CD4-positive, alpha-beta T cell treated with Interleukin-15 for 1 hour (primary cell): ENCODE measurements around the gene BRD7.
"Not testable (repeated sequence)": the region's sequence is repeated elsewhere in the genome, so short reads cannot be mapped to it uniquely, and the experiment has no call there.

Experiments used
- DNase-seq: peaks from one replicate; pipeline ENCODE4 v3.0.0-alpha.2; 2020

The BRD7 gene

DNA sequence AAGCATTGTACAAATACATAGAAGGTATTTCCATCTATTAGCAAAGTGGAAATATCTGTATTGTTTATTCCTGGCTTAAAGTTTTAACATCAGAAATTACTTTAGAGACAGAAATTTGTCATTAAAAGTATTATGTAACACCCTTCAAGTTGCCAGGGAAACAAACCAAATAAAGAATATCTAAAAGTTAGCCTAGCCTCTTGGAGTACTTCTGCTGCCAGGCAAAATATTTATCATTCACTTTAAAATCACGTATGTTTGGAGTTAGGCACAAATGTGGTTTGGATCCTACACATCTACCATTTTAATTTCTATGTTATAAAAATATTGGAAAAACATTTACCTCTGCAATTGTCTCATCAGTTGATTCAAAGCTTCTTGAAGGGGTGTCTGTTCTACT lies 14.7 kb downstream of the BRD7 start:
- DNase-seq: no peak

DNA sequence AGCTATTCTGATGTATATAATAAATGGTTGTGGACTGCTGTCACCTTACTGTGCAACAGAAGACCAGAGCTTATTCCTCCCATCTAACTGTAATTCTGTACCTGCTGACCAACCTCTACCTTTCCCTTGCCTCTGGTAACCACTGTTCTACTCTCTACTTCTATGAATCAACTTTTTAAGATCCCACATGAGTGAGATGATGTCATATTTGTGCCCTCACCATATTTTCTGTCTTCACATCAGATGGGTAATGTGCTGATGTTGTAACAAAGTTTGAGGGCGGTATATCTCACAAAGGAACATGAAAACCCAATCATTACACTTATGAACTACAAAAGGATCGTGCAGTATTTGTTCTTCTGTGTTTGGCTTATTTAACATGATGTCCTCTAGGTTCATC lies 16.8 kb downstream of the BRD7 start:
- DNase-seq: no peak

DNA sequence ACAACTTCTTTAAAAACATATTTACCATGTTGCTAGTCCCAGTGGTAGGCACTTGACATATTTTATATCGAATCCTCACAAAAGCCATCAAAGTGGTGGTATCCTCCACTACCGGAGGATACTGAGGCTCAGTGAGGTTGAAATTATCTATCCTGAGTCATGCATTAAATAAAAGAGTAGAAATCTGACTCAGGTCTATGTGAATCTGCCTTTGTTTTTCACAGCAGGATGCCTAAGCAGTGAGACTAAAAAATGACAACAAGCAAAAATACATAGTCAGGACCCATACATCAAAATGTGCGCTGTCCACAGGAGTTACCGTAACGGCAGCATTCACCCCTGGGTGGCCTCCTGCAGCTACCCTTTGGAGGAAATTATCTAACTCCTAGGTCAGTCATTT lies 17.7 kb downstream of the BRD7 start:
- DNase-seq: no peak

DNA sequence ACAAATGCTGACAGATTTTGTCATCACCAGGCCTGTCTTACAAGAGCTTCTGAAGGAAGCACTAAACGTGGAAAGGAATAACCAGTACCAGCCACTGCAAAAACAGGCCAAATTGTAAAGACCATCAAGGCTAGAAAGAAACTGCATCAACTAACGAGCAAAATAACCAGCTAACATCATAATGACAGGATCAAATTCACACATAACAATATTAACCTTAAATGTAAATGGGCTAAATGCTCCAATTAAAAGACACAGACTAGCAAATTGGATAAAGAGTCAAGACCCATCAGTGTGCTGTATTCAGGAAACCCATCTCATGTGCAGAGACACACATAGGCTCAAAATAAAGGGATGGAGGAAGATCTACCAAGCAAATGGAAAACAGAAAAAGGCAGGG lies 23.6 kb downstream of the BRD7 start:
- DNase-seq: not testable (repeated sequence)

DNA sequence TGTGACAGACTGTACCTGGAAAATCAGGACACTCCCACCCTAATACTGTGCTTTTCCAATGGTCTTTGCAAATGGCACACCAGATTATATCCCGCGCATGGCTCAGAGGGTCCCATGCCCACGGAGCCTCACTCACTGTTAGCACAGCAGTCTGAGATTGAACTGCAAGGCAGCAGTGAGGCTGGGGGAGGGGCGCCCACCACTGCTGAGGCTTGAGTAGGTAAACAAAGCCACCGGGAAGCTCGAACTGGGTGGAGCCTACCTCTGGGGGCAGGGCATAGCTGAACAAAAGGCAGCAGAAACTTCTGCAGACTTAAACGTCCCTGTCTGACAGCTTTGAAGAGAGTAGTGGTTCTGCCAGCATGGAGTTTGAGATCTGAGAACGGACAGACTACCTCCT lies 25.2 kb downstream of the BRD7 start:
- DNase-seq: not testable (repeated sequence)

DNA sequence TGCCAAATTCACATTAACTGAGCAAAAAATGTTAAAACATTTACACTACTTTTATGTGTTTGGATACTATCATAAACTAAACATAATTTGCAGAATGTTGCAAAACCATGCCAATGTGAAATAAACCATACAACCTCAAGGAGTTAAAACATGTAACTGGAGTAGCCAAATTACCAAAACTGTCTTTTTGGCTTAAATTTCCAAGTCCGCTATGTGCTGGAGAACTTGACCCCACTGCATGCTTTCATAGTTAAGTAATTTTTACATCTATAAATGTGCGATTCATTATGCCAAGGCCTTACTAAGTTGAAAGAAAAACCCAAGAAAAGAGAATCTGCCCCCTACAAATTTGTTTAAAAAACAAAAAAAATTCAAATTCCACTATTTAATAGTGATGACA lies 28.2 kb downstream of the BRD7 start:
- DNase-seq: no peak

DNA sequence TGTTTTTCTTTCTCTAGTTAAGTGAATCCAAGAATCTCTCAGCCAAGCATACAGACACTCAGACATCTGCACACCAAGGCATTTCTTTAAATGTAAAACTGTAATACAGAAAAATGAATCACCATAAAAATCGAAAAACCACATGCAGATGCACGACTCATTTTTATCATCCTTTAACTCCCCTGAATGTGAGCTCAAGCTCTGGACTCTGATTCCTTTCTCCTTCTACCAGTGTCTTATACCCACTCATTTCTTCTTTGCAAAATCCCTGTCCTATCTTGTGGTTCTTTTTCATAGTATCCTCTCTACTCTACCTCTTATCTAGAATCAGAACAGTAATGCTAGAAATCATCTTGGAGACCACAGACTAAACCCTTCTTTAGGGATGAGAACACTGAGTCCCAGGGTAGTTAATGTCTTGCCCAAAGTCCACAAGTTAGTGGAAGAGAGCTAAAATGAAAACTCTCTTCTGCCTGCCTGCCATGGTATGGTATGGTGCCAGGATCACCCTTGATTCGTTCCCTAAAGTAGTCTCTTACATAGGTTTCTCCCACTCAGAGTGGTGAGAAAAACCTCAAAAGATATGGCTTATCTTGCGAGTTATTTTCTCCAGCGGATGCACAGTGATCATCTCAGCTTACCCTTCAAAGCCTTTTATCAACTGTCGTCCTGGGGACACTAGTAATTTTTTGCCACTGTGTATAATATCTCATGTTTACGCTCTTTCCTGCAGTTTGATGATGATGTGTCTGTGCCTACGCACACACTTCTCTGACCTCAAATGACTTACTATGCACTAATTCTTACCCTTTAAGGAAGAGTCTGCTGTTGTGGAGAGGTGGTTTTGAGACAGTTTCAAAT lies 30.2 kb downstream of the BRD7 start:
- DNase-seq: no peak

DNA sequence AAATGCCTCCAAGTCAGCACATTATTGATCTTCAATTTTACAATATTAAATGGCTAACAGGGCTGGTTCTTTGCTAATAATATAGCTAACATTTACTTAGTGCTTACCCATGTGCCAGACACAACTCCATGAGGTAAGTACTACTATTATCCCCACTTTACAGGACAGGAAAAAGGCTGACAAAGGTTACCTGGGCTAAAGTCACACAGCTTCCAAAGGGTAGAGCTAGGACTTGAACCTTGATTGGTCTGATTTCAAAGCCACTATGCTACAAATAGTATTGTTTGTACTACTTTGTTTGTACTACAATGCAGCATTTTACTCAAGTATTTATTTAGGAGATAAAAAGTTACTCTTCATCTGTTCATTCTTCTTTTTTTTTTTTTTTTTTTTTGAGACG lies 31.9 kb downstream of the BRD7 start:
- no peak for DNase-seq

DNA sequence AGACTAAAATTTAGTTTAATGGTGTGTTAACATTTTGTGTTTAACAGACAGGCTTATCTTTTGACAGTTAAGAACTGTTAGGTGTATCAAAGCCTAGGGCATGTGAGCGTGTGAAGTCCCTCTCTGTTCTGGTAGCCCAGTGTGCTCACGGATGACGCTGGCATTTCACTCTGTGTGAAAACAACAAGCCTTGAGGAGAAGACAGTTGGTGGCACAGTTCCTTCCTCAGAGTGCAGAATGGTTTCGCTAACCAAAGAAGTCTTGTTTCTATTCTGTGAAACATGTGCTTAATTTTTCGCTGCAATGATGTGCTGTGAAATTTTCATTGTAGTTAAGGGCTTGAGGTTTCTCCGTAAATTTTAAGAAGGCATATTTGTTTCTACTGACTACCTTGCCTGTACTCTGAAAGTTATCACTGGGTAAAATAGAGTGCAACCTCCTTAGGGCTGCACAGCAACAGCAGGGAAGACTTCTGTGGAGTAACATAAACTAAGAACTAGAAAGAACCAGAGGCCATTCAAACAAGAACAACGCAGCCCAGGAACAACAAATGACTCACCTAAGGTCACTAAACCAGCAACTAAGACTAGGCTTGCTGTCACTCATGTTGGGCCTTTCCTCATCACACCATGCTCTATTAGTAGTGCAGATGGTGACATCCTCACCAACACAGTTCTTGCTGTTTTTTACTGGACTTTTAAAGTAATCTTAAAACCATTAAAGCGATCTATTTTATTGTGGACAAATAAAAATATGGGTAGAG lies 33.4 kb downstream of the BRD7 start:
- peak; percentile 36 for DNase-seq

DNA sequence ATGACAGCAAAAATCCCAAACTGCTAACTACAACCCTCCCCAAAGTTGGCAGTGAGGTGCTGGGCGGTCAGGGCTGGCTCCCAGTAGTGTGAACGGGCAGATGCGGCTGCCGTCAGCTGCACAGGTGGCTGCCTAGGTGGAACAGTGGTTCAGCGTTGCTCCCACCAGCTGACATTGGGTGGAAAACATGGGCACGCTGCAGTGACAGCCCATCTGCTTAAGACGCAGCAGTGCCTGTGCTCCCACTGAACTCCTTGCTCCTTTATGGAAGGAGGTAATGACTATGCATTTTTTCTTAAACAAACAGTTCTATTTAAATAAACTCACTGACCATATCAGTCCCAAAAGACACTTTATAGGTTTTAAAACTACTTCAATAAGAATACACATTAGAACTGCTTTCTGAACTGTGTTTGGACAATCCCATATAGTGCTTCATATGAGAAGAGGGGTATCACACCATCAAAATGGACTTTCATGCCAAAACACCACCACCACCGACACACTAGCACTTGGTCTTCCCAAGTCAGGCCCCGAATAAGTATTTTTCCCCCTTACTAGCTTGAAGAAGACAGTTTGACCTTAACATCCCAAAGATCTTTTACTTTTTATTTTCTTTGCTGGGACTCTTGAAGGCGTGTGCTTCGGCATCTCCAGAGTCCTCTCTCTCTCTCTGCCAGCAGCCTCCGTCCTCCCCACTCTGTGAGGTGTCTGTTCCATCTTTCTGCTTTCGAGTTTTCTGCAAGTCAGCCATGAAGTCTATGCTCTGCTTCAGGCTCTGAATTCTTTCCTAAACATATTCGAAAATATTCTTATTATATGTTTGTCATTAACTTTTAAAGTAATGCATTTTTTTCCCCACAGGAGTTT lies 34.4 kb downstream of the BRD7 start:
- DNase-seq: no peak

DNA sequence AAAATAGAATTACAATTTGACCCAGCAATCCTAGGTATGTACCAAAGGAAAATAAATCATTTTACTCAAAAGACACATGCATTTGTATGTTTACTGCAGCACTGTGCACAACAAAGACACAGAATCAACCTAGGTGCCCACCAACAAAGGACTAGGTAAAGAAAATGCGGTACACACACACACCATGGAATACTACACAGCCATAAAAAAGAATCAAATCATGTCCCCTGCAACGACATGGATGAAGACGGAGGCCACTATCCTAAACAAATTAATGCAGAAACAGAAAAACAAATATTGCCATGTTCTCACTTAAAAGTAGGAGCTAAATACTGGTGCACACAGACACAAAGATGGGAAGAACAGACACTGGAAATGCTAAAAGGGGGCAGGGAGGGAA lies 36.2 kb downstream of the BRD7 start:
- DNase-seq: no peak

DNA sequence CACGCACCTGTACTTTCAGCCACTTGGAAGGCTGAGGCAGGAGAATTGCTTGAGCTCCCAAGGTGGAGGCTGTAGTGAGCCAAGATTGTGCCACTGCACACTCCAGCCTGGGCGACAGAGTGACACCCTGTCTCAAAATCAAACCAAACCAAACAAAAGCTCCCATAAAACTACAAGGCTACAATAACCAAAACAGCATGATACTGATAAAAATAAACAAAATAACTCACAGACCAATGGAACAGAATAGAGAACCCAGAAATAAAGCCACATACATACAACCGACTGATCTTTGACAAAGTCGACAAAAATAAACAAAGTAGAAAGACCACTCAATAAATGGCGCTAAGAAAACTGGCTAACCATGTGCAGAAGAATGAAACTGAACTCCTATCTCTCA lies 37.2 kb downstream of the BRD7 start:
- no peak for DNase-seq

DNA sequence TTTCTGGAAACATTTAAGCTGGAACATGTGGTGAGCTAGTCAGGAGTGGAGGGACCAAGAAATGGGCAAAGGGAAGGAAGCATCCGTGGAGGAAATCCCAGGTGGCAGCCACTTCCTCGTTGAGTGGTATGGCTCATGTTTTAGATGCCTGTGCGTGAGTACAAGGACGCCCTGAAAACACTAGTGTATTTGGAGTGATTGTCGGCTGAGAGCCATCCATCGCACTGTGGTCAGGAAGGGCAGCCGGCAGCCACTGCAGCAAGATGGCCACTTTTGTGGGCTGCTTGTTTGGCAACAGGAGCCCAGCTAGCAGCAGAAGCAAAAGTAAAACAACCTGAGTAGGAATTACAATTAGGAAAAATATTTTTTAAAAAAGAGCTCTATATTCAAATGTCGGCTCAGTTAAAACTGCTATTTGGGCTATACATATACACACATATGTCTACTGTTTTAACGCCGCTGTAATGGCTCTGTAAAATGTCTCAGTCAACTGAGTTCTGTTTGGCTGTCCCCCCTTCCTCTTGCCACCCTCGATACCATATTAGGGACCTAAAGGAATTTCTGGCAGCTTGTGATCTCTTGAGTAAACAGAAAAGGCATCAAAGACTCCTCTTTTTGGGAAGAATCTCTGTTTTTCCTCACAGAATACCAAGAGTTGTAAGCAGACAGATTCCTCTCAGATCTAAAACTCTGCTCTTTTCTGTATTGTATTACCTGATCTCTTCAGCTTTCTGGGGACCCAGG lies 39.2 kb downstream of the BRD7 start:
- no peak for DNase-seq

DNA sequence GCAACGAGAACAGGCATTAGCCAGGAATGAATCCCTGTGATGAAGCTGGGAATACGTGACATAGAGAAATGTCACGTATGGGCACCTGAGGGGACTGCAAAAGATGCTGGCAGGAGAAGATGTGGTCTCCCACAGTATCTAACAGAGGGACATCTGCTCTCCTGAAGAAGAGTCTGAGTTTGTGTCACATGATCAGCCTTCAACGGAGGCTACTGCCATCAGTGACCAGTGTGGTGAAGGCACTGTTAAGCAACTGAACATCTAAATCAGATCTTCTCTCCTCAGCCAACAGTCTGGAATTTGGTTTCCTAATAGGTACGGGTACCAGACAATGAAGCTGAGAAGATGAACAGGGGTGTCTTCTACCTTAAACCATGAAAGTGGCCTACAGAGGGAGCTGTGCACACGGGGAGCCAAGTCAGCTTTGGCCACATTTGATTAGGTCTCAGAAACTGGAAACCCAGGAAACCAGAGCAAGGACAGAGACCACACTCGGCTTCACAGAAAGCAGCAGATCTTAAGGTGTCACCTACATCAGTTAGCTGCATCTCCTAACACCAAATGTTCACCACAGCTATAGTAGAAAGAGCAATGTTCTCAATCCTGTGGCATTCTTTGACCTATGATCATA lies 41.8 kb downstream of the BRD7 start:
- DNase-seq: peak; percentile 71

DNA sequence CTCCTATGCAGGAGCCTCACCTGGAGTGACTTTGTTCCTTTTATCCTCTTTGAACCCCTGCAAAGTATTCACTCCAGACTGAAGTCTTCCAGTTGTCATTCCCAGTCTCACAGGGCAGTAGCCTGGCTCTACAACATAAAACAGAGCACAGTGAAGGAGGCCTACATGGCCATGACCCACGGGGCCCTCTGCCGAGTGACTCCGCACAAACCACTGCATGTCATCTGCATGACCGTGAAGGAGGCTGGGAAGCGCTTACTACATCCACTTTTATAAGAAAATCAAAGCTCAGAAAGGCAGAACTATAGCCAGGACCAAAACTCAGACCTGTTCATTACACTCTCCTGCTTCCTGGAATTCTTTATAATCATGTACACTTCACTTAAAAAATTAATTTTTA lies 42.5 kb downstream of the BRD7 start:
- DNase-seq: no peak

DNA sequence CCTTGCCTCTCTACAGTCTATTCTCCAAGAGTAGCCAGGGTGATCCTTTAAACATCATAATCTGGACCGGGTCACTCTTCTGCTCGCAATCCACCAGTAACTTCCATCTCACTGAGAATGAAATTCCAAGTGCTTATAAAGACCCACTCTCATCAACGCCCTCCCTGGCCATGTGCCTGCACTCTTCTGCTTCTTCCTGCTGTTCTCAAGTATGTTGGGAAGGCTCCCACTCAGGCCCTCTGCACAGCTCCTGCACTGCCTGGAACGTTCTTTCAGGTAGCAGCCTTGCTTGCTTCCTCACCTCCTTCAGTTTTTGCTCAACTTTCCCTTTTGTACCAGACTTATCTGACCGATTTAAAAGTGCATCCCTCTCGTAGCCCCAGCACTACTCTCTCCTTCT lies 44.4 kb downstream of the BRD7 start:
- DNase-seq: no peak

DNA sequence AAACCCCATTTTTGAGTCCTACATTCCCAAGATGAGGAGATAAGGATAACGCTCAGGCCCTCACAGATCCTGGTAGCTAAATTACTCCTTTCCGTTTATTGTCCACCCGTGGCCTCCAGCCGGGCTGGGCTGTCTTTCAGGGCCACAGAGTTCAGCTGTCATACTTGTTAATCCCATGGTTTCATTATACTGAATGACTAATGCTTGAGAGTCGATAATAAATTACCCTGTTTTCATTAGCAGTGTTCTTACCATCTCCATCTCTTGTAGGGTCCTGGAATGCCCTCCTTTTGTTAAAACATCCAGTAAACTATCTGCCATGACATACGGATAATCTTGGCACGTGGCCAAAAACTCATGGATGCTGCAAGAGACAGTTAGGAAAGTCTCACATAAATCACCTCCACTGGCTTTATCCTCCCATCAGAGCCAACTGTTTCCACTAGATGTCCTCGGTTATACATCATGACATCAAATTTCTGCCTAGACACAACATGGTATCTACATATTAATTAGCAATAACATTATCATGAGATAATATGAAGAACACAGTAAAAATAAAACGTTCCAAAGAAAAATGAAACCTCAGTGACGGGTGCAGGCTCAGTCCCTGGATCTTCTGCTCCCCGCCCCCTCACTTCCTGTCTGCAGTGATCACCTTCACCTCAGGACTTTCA lies 45.3 kb downstream of the BRD7 start:
- no peak for DNase-seq

DNA sequence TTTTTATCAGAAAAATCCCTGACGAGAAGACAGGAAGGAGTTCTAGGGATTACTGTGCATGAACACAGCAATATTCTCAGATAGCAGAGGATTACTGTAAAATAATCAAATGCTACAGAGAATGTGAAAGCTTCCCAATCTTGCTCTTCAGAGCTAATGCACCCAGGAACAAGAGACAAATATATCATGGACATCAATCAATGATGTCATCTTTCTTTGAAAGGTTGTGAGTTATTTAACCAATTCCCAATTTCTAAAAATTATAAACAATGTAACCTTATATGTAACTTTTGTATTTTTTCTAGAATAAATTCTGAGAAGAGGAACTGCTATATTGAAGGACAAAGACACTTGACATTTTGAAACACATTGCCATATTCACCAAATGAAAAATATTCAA lies 46.5 kb downstream of the BRD7 start:
- DNase-seq: no peak

DNA sequence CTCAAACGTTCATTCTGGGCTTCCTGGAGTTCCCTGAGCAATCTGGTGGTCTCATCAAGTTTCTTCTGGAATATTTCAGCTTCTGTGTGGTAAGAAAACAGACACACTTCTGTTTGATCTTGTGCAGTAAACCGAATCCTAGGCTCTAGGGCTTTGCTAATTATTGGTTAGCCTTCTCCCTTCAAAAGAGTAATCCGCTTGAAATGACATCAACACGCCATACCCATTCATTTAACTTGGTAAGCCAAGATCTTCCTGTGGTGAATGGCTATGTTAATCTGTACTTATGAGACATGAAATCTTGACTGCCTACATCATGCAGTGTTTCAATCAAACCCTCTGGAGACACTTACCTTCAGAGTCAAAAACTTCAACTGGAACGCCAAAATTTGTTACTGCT lies 48.5 kb downstream of the BRD7 start:
- DNase-seq: no peak

DNA sequence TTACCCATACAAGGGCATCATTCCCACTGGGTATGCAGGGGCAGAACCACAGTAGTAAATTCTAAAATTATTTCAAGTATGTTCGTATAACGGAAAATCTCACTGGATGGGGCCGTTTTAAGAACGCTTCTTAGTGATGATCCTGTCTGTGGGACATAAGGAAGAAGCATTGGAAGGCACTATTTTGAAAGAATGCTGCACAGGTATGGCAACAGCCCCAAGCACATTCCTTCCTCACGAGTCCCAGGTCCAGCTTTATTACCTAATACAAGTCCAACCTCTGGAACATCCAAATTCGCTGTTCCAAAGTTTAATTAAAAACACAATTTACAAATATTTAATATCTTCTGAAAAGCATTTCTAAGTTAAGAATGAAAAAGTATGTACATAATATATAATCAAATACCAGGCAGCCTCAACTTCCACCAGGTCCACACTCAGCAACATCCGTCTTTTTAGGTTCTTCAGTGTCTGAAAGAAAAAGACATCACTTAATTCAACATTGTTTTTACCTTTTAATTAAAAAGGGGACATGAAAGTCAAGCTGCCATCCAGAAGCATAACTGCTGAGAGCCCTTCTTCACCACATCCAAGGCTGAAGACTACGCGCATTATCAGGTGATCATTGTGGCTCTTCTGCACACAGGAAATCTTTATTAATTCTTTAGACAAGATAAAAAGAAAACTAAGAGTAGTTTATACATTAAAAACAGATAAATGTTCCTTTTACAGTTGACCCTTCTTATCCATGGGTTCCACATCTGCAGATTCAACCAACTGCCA lies 49.8 kb downstream of the BRD7 start:
- no peak for DNase-seq
